ENCODE measurements around the gene FAM83C. TPM values are rescaled to one million over a fixed set of nuclear protein-coding genes. Genes with fewer than 3 reads are reported as not detected.
"Not testable (repeated sequence)": the region's sequence is repeated elsewhere in the genome, so short reads cannot be mapped to it uniquely, and the experiment has no call there.

The FAM83C gene
- total and polyA plus RNA-seq, 10 of the 15 experiments (the other 5 are each of a cell fraction or from before 2014, with no cell fraction given): not detected

GRCh38 chr20:35253010-35253409, 39.2 kb downstream of the FAM83C start:
- Histone ChIP-seq H3K4me1 (ENCODE audit: control insufficient read depth, insufficient read depth, low read length) (peaks cover 20% of the 10 kb centered on the region), H3K4me3 (no peak overlapping the region), H3K9me3 (replicated peaks; ENCODE audit: control insufficient read depth, insufficient read depth, low read length) (no peaks in the 10 kb centered on the region), H3K36me3 (ENCODE audit: control insufficient read depth in 2 of 2, insufficient read depth in 2 of 2, low read length in 1 of 2) (no peaks in the 10 kb centered on the region), H3K27ac (ENCODE audit: control insufficient read depth, insufficient read depth) (no peak overlapping the region), H3K9ac (ENCODE audit: control insufficient read depth, insufficient read depth, low read length) (no peak overlapping the region), H2AFZ (ENCODE audit: control insufficient read depth, low read depth, low read length) (no peak overlapping the region), H3K4me2 (ENCODE audit: control insufficient read depth, insufficient read depth) (no peak overlapping the region), H3K79me2 (ENCODE audit: control insufficient read depth, insufficient read depth, low read length) (no peaks in the 10 kb centered on the region), H4K20me1 (ENCODE audit: control insufficient read depth, insufficient read depth) (no peaks in the 10 kb centered on the region), H3K27me3 (replicated peaks in 1 of 2; ENCODE audit: control insufficient read depth in 2 of 2, insufficient read depth in 2 of 2, low read length in 1 of 2) (no peaks in the 10 kb centered on the region)
- in situ Hi-C loops (cut with MboI): loop anchor here (25.0 kb wide), 1 partner anchor 416 kb away; the partner anchor contains the start of gene NCOA6
- ChIA-PET RAD21 (ENCODE audit: unreplicated experiment) (no interaction called here), SMC1A (ENCODE audit: uncharacterized antibody, unreplicated experiment) (interaction anchor here (0.6 to 1.6 kb wide), 2 partner anchors 15 to 60 kb away, joined by 3 to 4 read pairs; no protein-coding TSS in a partner anchor), CTCF (no interaction called here), POLR2A (no interaction called here)
- 67% methylated on average over 3 of the region's 3 CpGs for WGBS (ENCODE audit: insufficient coverage, insufficient replicate concordance, low lambda C conversion rate, missing lambda C conversion rate)
- no peak for FAIRE-seq
- TF ChIP-seq BCLAF1 (IDR thresholded peaks at IDR 0.05) (no peak), HDGF (IDR thresholded peaks at IDR 0.05) (no peak), RELA (IDR thresholded peaks at IDR 0.05; ENCODE audit: borderline replicate concordance, partially characterized antibody) (no peak), YY1 (IDR thresholded peaks at IDR 0.05; ENCODE audit: low read depth, low read length) (no peak), TCF12 (IDR thresholded peaks at IDR 0.05; ENCODE audit: low read depth, low read length) (no peak), CREM (IDR thresholded peaks at IDR 0.05; ENCODE audit: low read depth) (no peak)
- DNase-seq (ENCODE audit: low read depth, low spot score): no peak
- intact Hi-C loops (cut with micrococcal nuclease; ENCODE audit: unreplicated experiment): no loop called here
- no TSS peak for BruUV-seq (replicated peaks)
- no peak for ATAC-seq

GRCh38 chr20:35252598-35252997, 39.6 kb downstream of the FAM83C start:
- in situ Hi-C loops (cut with MboI): loop anchor here (25.0 kb wide), 1 partner anchor 415 kb away; the partner anchor contains the start of gene NCOA6
- DNase-seq (ENCODE audit: low read depth, low spot score); SMC1A ChIA-PET (ENCODE audit: uncharacterized antibody, unreplicated experiment); H4K20me1 ChIP-seq (ENCODE audit: control insufficient read depth, insufficient read depth); H3K4me3 ChIP-seq; H3K79me2 ChIP-seq (ENCODE audit: control insufficient read depth, insufficient read depth, low read length); H3K4me2 ChIP-seq (ENCODE audit: control insufficient read depth, insufficient read depth); ATAC-seq; CTCF ChIA-PET; BruUV-seq (replicated peaks); H3K9me3 ChIP-seq (replicated peaks; ENCODE audit: control insufficient read depth, insufficient read depth, low read length); H3K36me3 ChIP-seq (ENCODE audit: control insufficient read depth in 2 of 2, insufficient read depth in 2 of 2, low read length in 1 of 2); H3K9ac ChIP-seq (ENCODE audit: control insufficient read depth, insufficient read depth, low read length); H2AFZ ChIP-seq (ENCODE audit: control insufficient read depth, low read depth, low read length); H3K27me3 ChIP-seq (replicated peaks in 1 of 2; ENCODE audit: control insufficient read depth in 2 of 2, insufficient read depth in 2 of 2, low read length in 1 of 2); intact Hi-C loops (cut with micrococcal nuclease; ENCODE audit: unreplicated experiment); POLR2A ChIA-PET; FAIRE-seq: not testable (repeated sequence)
- H3K4me1 ChIP-seq (ENCODE audit: control insufficient read depth, insufficient read depth, low read length): peaks cover 20% of the 10 kb centered on the region
- WGBS (ENCODE audit: insufficient coverage, insufficient replicate concordance, low lambda C conversion rate, missing lambda C conversion rate): 100% methylated on average over 1 of the region's 2 CpGs
- RAD21 ChIA-PET (ENCODE audit: unreplicated experiment): interaction anchor here (1.4 kb wide), 1 partner anchor 108 kb away, joined by 4 read pairs; no protein-coding TSS in a partner anchor
- H3K27ac ChIP-seq (ENCODE audit: control insufficient read depth, insufficient read depth): peak overlapping the region; percentile 54; the same call in 1 of the 2 replicates
